PFSK-1 (cell line): Measurements from ENCODE around the gene STARD5.

ENCODE experiments used
- FOXP2 ChIP-seq: optimal IDR thresholded peaks from 2 replicates; pipeline ENCODE3; 2011; ENCODE audit warnings: borderline replicate concordance, control low read depth, inconsistent platforms; ENCODE audit not compliant: insufficient read depth; ENCODE audit errors: extremely low read length, extremely low read depth
- POLR2AphosphoS5 ChIP-seq: IDR thresholded peaks from 2 replicates; pipeline ENCODE4 v1.6.1; 2012; ENCODE audit warnings: low read depth, mild to moderate bottlenecking, control low read depth, low read length, moderate library complexity
- SIN3A ChIP-seq: IDR thresholded peaks from 2 replicates; pipeline ENCODE4 v1.6.1; 2012; ENCODE audit warnings: mild to moderate bottlenecking, low read length, moderate library complexity, borderline replicate concordance; ENCODE audit not compliant: insufficient read depth
- TAF1 ChIP-seq: IDR thresholded peaks from 2 replicates; pipeline ENCODE4 v1.6.1; 2012; ENCODE audit warnings: low read length, control low read depth, borderline replicate concordance; ENCODE audit not compliant: insufficient read depth
- TF ChIP-seq, protein P1 (sequence below), 2 experiments: IDR thresholded peaks; 2 replicates each; pipeline versions ENCODE4 v1.6.1 to v1.8.0; 2011 to 2012; ENCODE audit warnings: low read depth in 2 of 2, low read length in 2 of 2, control low read depth in 1 of 2, inconsistent platforms in 1 of 2, mild to moderate bottlenecking in 1 of 2, moderate library complexity in 1 of 2; ENCODE audit not compliant: insufficient read depth in 1 of 2

STARD5 gene

DNA sequence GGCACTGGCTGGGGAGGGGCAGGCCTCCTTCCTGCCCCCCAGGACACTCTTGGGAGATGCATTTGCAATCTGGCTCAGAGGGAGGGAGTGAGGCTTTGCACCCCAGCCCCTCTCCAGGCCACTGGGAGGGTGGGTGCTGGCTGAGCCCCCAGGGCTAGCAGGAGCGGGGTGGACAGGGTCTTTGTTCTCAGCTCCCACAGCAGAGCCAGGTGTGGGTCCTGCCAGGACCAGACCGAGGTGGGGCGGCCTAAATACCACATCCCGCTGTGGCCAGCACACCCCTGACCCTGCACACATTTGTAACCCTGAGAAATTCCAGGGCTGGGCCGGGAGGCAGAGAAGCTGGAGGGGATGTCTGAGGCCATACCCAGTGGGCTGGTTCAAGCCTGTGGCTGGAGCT lies 41.0 kb downstream of the STARD5 start:
- no peak for TF ChIP-seq SIN3A
- TF ChIP-seq, protein P1, sequence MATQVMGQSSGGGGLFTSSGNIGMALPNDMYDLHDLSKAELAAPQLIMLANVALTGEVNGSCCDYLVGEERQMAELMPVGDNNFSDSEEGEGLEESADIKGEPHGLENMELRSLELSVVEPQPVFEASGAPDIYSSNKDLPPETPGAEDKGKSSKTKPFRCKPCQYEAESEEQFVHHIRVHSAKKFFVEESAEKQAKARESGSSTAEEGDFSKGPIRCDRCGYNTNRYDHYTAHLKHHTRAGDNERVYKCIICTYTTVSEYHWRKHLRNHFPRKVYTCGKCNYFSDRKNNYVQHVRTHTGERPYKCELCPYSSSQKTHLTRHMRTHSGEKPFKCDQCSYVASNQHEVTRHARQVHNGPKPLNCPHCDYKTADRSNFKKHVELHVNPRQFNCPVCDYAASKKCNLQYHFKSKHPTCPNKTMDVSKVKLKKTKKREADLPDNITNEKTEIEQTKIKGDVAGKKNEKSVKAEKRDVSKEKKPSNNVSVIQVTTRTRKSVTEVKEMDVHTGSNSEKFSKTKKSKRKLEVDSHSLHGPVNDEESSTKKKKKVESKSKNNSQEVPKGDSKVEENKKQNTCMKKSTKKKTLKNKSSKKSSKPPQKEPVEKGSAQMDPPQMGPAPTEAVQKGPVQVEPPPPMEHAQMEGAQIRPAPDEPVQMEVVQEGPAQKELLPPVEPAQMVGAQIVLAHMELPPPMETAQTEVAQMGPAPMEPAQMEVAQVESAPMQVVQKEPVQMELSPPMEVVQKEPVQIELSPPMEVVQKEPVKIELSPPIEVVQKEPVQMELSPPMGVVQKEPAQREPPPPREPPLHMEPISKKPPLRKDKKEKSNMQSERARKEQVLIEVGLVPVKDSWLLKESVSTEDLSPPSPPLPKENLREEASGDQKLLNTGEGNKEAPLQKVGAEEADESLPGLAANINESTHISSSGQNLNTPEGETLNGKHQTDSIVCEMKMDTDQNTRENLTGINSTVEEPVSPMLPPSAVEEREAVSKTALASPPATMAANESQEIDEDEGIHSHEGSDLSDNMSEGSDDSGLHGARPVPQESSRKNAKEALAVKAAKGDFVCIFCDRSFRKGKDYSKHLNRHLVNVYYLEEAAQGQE (IDR thresholded peaks at IDR 0.05; ENCODE audit: insufficient read depth in 1 of 2, low read depth in 2 of 2, low read length in 2 of 2): no peak

DNA sequence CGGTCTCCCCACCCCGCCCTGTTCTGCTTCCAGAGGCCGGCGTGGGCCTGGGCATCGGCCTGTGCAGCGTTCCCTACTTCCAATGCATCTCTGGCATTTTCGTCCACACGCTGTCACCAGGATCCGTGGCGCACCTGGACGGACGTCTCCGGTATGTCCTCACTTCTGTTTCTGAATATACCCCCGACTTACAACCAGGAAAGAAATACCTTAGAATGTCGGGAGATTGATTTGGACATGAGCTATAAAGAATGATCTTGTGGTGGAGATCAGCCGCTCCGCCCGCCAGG lies 41.4 kb downstream of the STARD5 start:
- TF ChIP-seq TAF1: no peak
- TF ChIP-seq POLR2AphosphoS5: no peak
- TF ChIP-seq, protein P1 (IDR thresholded peaks at IDR 0.05; ENCODE audit: insufficient read depth in 1 of 2, low read depth in 2 of 2, low read length in 2 of 2): no peak
- TF ChIP-seq FOXP2: no peak
- TF ChIP-seq SIN3A: no peak

DNA sequence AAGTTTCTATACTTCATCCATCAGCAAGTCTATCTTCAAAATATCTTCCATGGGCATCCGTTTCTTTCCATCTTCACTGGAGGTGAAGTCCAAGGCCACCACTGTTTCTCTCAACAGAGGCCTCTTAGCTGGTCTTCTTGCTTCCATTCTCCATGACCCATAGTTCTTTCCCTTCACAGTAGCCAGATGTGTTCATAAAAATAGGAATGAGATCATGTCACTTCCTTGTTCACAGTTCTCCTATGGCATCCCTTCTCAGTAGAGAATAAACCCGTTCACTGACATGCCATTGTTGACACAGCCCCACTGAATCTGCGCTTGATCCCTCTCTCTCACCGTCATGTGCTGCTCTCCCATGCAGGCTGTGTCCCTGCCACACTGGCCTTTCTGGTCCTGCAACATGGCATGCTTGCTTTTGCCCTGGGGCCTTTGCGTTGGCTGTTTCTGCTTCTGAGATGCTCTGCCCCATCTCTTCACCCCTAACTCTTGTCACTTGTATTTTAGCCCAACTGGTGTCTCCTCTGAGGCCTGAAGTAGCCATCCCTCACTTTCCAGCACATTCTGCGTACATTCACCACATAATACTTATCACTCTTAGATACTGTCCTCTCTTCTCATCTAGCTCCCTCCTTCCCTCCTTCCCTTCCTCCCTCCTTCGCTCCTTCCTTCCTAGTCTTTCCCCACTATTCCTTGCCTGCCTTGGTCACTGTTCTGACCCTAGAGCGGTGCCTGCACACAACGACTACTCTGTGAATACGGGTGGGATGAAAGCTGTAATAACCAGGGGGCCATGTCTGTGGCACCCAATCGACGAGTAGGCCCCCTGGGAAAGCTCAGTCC lies 42.0 kb downstream of the STARD5 start:
- TF ChIP-seq TAF1: no peak
- no peak for TF ChIP-seq POLR2AphosphoS5

DNA sequence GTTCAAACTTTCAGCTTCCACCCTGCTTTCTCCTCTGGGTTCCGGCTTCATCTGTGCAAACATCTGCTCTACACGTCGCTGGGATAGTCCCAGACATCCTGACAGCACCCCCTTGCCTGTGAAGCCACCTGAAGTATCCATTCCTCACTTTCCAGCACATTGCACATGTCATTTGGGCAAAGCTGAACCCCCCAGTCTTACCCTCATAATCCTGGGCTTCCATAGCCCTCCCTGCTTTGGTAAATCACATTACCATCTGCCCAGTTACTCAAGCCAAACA lies 42.5 kb downstream of the STARD5 start:
- TF ChIP-seq TAF1 (no peak), SIN3A (no peak), FOXP2 (no peak), POLR2AphosphoS5 (no peak)
- TF ChIP-seq, protein P1 (IDR thresholded peaks at IDR 0.05; ENCODE audit: insufficient read depth in 1 of 2, low read depth in 2 of 2, low read length in 2 of 2): no peak

DNA sequence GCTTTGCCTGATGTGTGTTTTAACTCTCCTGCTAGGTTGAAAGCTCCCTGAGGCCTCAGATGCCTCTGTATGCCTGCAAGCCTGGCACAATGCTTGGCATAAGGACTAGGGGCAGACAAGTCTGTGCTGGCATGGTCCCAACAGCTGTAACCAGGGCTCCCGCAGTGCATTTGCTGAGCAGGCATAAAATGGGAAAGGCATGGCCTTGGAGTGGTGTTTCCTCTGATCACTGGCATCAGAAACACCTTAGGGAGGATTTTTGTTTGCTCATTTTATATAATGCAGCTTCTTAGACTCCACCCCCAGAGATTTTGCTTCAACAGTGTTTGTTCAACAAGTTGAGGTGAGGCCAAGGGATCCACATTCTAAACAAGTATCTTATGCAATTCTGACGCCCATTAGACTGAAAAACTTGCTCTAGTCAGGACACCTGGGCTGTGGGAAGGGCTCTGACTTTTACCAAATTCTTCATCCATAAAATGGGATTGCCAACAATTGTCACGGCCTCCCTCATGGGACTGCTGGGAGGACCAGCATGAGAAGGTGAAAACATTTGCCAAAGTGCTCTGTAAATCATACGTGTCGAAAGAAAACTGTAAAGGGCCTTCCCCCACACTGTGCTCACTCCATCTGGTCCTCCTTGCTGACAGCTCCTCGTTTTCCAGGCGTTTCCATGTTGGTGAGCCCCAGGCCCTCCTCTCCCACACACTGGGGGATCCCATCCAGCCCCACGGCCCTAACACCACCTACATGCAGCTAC lies 43.1 kb downstream of the STARD5 start:
- no peak for TF ChIP-seq FOXP2
- TF ChIP-seq, protein P1 (IDR thresholded peaks at IDR 0.05; ENCODE audit: insufficient read depth in 1 of 2, low read depth in 2 of 2, low read length in 2 of 2): no peak
- no peak for TF ChIP-seq POLR2AphosphoS5
- TF ChIP-seq SIN3A: no peak
- TF ChIP-seq TAF1: no peak
